Umbilical cord (tissue), 2 donors: Measurements from ENCODE around the gene TGM4. TPM values are rescaled to one million over a fixed set of nuclear protein-coding genes. Genes with fewer than 3 reads are reported as not detected.

Source experiments
- DNase-seq: peaks from one replicate; pipeline ENCODE4 v3.0.0-alpha.2; 2015; ENCODE audit warnings: low spot score
- total RNA-seq: library from RNA; depleted of rRNA; stranded (reverse); fragments of >200 nt; gene quantifications from one replicate; pipeline ENCODE4 v1.2.3, GENCODE V29; 2014; ENCODE audit warnings: low replicate concordance; ENCODE audit not compliant: insufficient read depth

The TGM4 gene
- total RNA-seq, 1 donor from 2014 or later, result 3.1 TPM

DNA sequence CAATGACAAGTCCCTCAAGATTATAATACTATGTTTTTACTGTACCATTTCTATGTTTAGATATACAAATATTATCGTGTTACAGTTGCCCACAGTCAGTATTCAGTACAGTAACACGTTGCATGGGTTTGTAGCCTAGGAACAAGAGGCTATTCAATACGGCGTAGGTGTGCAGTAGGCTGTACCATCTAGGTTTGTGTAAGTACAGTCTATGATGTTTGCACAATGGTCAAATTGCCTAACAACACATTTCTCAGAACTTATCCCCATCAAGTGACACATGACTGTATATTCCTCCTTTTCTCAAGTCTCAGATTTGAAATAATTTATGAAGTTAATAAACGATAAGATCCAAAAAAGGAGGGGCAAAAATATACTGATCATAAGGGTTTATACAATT lies 79.9 kb downstream of the TGM4 start:
- no peak for DNase-seq

DNA sequence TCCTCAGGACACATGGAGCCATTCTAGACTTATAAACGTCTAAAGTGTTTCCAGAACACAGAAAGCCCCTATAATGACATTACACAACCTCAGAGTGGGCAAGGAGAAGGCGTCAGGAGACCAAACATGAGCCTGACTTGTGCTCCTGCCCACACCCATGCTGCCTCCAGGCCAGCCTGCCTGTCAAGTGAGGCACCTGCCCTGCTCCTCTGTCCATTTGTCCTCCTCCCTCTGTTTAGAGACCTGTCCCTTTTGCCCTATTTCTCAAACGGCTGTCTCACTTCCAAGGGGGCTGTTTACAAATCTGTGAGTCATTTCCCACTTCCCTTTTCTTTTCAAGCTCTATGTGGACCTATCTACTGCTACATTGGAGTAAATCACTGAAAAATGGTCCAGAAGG lies 80.6 kb downstream of the TGM4 start:
- no peak for DNase-seq

DNA sequence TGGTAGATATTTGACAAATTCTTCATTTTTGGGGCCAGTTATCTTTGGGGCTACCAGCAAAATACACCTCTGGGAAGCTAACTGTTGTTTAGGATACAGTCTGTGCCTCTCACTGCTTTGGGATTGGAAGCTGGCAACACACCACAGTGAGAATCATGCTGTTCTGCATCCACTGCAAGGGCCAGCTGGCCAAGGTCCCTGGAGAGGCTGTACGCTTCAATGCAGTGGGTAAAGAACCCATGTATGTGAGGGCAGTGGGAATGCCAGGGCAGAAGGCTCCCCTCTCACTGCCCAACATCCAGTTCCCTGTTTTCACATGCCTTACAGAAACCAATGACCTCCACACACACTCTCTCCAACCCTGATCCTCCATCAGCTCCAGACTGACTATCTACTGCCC lies 81.5 kb downstream of the TGM4 start:
- no peak for DNase-seq

DNA sequence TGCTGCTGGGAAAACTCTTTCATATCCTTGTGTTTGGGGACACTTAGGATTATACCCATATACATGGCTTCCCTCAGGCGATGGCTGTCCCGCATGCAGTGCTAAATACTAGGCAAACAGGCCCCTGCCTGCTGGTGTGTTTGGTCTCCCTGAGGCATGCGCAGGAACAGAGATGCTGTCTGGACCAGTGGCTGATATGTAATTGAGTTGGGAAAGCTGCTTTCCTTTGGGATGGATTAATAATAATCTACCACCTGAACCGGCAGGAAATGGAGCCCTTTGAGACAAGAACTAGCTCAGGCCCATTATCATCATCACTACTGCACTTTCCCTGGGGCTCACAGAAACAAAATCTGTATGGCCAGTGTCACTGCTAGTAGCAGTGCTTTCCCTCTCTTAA lies 83.6 kb downstream of the TGM4 start:
- DNase-seq, result no peak

DNA sequence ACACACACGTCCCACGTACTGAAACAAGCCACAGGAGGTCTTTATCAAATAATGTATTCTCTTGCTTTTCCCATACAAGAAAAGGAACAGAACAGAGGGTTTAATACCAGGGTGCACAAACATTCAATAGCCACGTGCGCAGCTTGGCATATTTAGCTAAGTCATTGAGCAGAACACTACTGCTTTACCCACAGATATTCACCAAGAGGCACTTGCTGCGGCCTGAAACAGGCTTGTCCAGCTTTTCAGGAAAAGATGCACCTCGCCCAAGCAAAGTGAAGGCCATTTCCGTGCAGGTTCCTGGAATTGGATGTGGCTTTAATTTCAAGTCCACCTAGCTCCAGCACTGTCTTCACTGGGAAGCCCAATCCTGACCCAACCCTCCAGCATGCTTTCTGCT lies 84.0 kb downstream of the TGM4 start:
- DNase-seq, result no peak

DNA sequence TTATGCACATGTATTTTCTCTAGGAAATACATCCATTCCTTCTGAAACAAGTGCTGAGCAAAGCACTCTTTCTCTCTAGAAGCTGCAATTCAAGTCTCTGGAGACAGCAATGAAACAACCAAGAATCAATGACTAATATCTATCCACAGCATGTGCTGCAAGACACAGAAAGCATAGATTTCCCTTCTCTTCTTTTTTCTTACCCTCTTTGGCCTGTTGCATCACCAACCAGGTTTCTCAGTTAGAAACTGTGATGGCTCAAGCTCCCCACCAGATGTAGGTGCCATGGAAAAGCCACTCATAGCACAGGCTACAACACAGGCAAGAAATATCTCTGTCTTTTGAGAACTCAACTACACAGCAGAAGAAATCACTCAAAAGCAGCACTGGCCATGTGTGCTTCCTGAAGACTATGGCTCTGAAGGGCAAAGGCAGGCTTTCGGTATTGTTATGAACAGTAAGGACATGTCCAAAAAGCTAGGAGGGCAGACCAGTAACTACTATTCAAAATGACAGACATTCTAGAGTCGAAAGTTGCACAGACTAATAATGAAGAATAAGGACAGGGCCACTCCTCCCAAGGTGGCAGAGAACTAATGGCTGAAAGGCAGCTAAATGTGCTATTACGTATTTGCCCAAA lies 86.1 kb downstream of the TGM4 start:
- no peak for DNase-seq

DNA sequence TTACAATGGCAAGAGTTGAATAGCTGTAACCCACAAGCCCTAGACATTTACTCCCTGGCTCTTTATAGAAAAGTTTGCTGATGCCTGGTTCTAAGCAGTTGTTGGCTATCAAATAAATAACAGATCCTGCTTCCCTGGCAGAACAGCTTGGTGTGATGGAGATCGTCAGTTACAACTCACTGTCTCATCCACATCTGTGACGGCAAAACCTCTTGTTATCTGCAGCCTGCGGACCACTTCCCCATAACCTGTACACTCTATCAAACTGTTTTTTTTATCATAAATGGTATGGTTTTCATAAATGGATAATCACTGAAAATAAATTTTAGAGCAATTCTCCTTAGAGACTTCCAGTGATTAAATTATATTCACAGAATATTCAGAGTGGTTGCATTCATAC lies 87.5 kb downstream of the TGM4 start:
- no peak for DNase-seq

DNA sequence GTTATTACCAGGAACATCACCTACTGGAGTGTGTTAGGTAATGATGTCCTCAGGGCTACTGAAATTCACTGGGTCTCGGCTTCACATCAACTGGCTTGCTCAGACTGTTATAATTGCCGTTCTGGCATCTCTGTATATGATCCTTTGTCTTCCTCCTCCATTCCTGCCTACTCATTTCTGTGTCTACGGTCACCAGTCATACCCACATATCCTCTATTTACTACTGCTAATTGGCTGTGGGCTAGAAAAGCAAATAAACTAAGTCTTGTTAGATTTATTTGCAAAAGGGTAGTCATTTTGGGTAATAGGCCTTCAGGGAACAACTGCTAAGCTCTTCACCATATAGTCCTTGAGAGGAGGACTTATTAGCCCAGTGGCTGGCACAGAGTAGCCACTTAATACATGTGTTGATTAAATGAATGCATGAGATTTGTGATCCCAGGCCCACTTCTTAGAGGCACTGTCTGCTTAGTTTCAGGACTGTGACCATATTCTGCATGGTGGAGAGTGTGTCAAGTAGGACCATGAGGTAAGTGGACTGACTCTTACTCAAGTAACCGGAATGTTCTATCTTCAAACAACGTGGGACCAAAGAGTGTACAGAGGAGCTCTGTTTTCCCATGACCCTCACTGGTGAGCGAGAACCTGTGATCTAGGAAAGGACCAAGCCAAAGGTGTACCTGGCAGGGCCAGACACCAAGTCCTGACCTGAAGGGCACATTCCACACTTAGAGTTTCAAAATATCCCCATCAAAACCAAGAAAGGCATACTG lies 88.4 kb downstream of the TGM4 start:
- no peak for DNase-seq

DNA sequence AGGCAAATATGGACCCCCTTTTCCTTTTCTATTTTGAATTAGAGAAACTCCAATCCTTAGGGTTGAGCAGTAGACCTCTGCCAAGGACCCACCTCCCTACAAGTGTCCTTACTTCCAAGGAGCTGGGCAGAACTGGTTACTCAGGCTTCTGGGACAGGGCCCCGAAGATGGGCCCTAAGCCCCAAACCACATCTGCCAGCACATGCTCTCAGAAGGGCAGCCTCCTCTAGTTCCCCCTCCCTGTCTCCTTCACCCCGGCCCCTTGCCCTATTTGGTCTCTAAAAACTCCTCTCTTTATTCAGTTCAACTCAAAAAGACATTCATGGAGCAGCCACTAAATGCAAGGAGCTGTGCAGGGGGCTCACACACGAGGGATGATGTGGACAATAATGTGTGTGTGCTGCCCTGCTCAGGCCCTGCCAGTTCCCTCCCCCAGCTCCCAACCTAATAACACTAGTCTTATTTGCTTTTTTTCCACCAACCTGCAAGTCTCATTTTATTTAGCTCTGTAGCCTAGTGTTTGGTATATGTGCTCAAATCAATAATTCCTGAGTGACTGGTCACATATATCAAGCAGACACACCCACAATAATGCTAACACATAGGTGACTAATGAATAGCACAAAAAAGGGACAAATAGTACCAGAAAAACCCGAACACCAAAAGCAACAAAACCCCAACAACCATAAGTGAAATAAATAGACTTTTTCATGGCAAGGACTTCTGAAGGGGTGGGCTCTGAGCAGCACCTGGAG lies 89.3 kb downstream of the TGM4 start:
- DNase-seq, result no peak

Other genes starting within 250 kb of the TGM4 start
- gene ZNF197, start 249.6 kb upstream of the TGM4 start, total RNA-seq, result 38.3 TPM
- 13.0 TPM for gene ZNF35, start 225.9 kb upstream of the TGM4 start, total RNA-seq
- gene ZNF502, start 161.9 kb upstream of the TGM4 start, total RNA-seq, result 14.0 TPM
- gene ZNF501, start 145.0 kb upstream of the TGM4 start, total RNA-seq, result 14.0 TPM
- 26.7 TPM for gene KIAA1143, start 113.0 kb upstream of the TGM4 start, total RNA-seq
- 5.3 TPM for gene KIF15, start 112.8 kb upstream of the TGM4 start, total RNA-seq
- 24.8 TPM for gene TMEM42, start 12.7 kb upstream of the TGM4 start, total RNA-seq
- 53.7 TPM for gene ZDHHC3, start 101.6 kb downstream of the TGM4 start, total RNA-seq
- 15.2 TPM for gene EXOSC7, start 101.6 kb downstream of the TGM4 start, total RNA-seq
- gene CLEC3B, start 151.7 kb downstream of the TGM4 start, total RNA-seq, result 18.3 TPM